Endothelial cell of umbilical vein (primary cell): Measurements from ENCODE around the gene SMIM11. TPM values are rescaled to one million over a fixed set of nuclear protein-coding genes. Genes with fewer than 3 reads are reported as not detected.

Experiments used
- BruUV-seq: library from RNA; stranded (reverse); fragments of 400-500 nt; replicated peaks from 2 replicates; lab custom pipeline; 2021; lab: Mats Ljungman, UMichigan
- CTCF ChIA-PET: fragments of 300-600, 350-600 bp; sonication (Branson Sonifier 250); formaldehyde crosslinking; loops from one replicate; lab custom pipeline; 2021; ENCODE audit warnings: antibody characterized with exemption, inconsistent platforms; lab: Charles Lee
- POLR2A ChIA-PET: fragments of 300-600, 350-600 bp; sonication (Branson Sonifier 250); formaldehyde crosslinking; loops from one replicate; lab custom pipeline; 2021; ENCODE audit warnings: antibody characterized with exemption, inconsistent platforms; lab: Charles Lee
- DNase-seq: peaks from one replicate; pipeline ENCODE4 v3.0.0-alpha.2; 2011; ENCODE audit warnings: low read depth, low spot score
- FAIRE-seq: peaks from 2 replicates; lab custom pipeline; 2011; peaks lifted over from hg19 to GRCh38; lab: Jason Lieb, UNC
- H2AFZ ChIP-seq: 2 replicates; pipeline ENCODE4 v1.6.0; 2012; ENCODE audit warnings: low read depth, low read length, control low read depth, inconsistent platforms
- H3K27ac ChIP-seq: 2 replicates; pipeline ENCODE4 v1.5.1; 2011; ENCODE audit warnings: low read depth, mild to moderate bottlenecking, control low read depth, low read length, moderate library complexity; ENCODE audit not compliant: insufficient read depth
- H3K27me3 ChIP-seq, 2 experiments: 2 replicates each; pipeline versions ENCODE4 v1.6.0 to v1.6.1; 2011; ENCODE audit warnings: low read length in 2 of 2, mixed read lengths in 1 of 2; ENCODE audit not compliant: control insufficient read depth in 2 of 2, insufficient read depth in 2 of 2
- H3K36me3 ChIP-seq, 2 experiments: 2 replicates in 1 of 2; 3 replicates in 1 of 2; pipeline ENCODE4 v1.5.1; 2011; ENCODE audit warnings: low read length in 2 of 2, mild to moderate bottlenecking in 1 of 2, moderate library complexity in 1 of 2; ENCODE audit not compliant: control insufficient read depth in 2 of 2, insufficient read depth in 2 of 2; ENCODE audit errors: extremely low read depth in 1 of 2
- H3K4me1 ChIP-seq: 3 replicates; pipeline ENCODE4 v1.5.1; 2011; ENCODE audit warnings: mild to moderate bottlenecking, low read length; ENCODE audit not compliant: control insufficient read depth, insufficient read depth; ENCODE audit errors: extremely low read depth
- H3K4me2 ChIP-seq: 2 replicates; pipeline ENCODE4 v1.6.1; 2011; ENCODE audit warnings: low read length, control low read depth, mixed read lengths; ENCODE audit not compliant: insufficient read depth
- H3K4me3 ChIP-seq, 3 experiments: fragments of 200-600 bp in 1 of 3; sonication (generic), shearing (Covaris generic) in 1 of 3; replicated peaks in 1 of 3; 2 replicates each; pipeline ENCODE4 v1.5.1; 2011 to 2016; ENCODE audit warnings: control low read depth in 3 of 3, low read length in 3 of 3, mild to moderate bottlenecking in 2 of 3, inconsistent platforms in 1 of 3, low read depth in 1 of 3, moderate library complexity in 1 of 3; ENCODE audit not compliant: insufficient read depth in 1 of 3
- H3K79me2 ChIP-seq: 2 replicates; pipeline ENCODE4 v1.6.0; 2012; ENCODE audit warnings: low read length, inconsistent platforms; ENCODE audit not compliant: control insufficient read depth, insufficient read depth
- H3K9ac ChIP-seq: replicated peaks from 2 replicates; pipeline ENCODE3; 2011; ENCODE audit warnings: low read length, control low read depth; ENCODE audit not compliant: insufficient read depth; ENCODE audit errors: extremely low read depth
- H3K9me1 ChIP-seq: replicated peaks from 3 replicates; pipeline ENCODE4 v1.6.0; 2011; ENCODE audit warnings: mild to moderate bottlenecking, low read length; ENCODE audit not compliant: control insufficient read depth, insufficient read depth; ENCODE audit errors: extremely low read depth
- H3K9me3 ChIP-seq: replicated peaks from 2 replicates; pipeline ENCODE4 v1.5.1; 2012; ENCODE audit warnings: low read length, inconsistent platforms; ENCODE audit not compliant: control insufficient read depth, insufficient read depth
- H4K20me1 ChIP-seq: replicated peaks from 2 replicates; pipeline ENCODE3; 2011; ENCODE audit warnings: mild to moderate bottlenecking, low read length; ENCODE audit not compliant: control insufficient read depth, insufficient read depth; ENCODE audit errors: extremely low read depth
- EZH2 ChIP-seq: IDR thresholded peaks from 2 replicates; pipeline ENCODE4 v1.6.1; 2012; ENCODE audit warnings: borderline replicate concordance, low read depth, mild to moderate bottlenecking, moderate library complexity, low read length, inconsistent platforms; ENCODE audit not compliant: severe bottlenecking
- FOS ChIP-seq: IDR thresholded peaks from 2 replicates; pipeline ENCODE4 v1.6.1; 2011; ENCODE audit warnings: mild to moderate bottlenecking, low read length, moderate library complexity, borderline replicate concordance; ENCODE audit not compliant: insufficient read depth
- GATA2 ChIP-seq: IDR thresholded peaks from 2 replicates; pipeline ENCODE4 v1.7.0; 2011; ENCODE audit warnings: low read depth, mild to moderate bottlenecking, moderate library complexity, mixed read lengths, low read length; ENCODE audit not compliant: insufficient read length, insufficient read depth
- JUN ChIP-seq: IDR thresholded peaks from 2 replicates; pipeline ENCODE4 v1.6.1; 2011; ENCODE audit warnings: borderline replicate concordance, low read depth; ENCODE audit not compliant: insufficient read length, insufficient read depth
- MAX ChIP-seq: IDR thresholded peaks from 2 replicates; pipeline ENCODE4 v1.6.1; 2011; ENCODE audit not compliant: insufficient read depth, insufficient read length
- MYC ChIP-seq: IDR thresholded peaks from one replicate; pipeline ENCODE4 v1.6.1; 2011; ENCODE audit warnings: mild to moderate bottlenecking, low read depth, low read length
- POLR2A ChIP-seq: IDR thresholded peaks from 2 replicates; pipeline ENCODE4 v1.6.1; 2012; ENCODE audit warnings: low read depth, mild to moderate bottlenecking, control low read depth, low read length
- POLR2AphosphoS5 ChIP-seq: IDR thresholded peaks from 2 replicates; pipeline ENCODE4 v1.6.1; 2012; ENCODE audit warnings: low read depth, mild to moderate bottlenecking, control low read depth, low read length, moderate library complexity; ENCODE audit not compliant: insufficient read depth
- dilution Hi-C: fragments of 300-500 bp; cut with MboI; formaldehyde crosslinking; loops from one replicate; pipeline ENCODE4 v1.15.0; 2019; ENCODE audit warnings: low sequenced_read_pairs; ENCODE audit not compliant: extremely low pct_ligation_motif_present
- intact Hi-C: fragments of 100-400 bp; cut with micrococcal nuclease; formaldehyde crosslinking; loops from one replicate; pipeline ENCODE4 v1.10.0; 2022
- polyA plus RNA-seq, 4 experiments: library from polyadenylated mRNA; depleted of rRNA in 3 of 4; stranded (reverse) in 3 of 4; unstranded in 1 of 4; fragments of >200 nt; gene quantifications; 2 replicates each; pipeline versions ENCODE4 v1.2.1 to v1.2.3, GENCODE V29; 2011 to 2012; ENCODE audit warnings: missing spikeins in 1 of 4
- total RNA-seq: library from RNA; stranded (reverse); gene quantifications from 2 replicates; pipeline ENCODE4 v1.2.3, GENCODE V29; 2021
- TF ChIP-seq, protein P1 (sequence below), 2 donors: IDR thresholded peaks; 1 replicate in 1 of 2; 2 replicates in 1 of 2; pipeline ENCODE4 v1.5.1; 2011; ENCODE audit warnings: low read length in 2 of 2, mild to moderate bottlenecking in 2 of 2, moderate library complexity in 2 of 2, control low read depth in 1 of 2, inconsistent platforms in 1 of 2, low read depth in 1 of 2; ENCODE audit not compliant: insufficient read depth in 1 of 2; ENCODE audit errors: extremely low read depth in 1 of 2

SMIM11 gene
- total and polyA plus RNA-seq, 2 donors (not counting 3 experiments of a cell fraction or from before 2014, with no cell fraction given), result 1.4 to 1.5 TPM

DNA sequence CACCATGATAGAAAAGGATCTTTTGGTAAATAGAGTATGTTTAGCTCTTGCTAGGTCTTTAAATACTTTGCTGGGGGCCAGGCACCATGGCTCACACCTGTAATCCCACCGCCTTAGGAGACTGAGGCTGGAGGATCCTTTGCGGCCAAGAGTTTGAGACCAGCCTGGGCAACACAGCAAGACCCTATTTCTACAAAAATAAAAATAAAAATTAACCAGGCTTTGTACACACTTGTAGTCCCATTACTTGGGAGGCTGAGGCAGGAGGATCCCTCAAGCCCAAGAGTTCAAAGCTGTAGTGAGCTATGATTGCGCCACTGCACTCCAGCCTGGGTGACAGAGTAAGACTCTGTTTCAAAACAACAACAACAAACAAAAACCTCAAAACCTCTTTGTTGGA, 12.6 kb upstream of the SMIM11 start:
- peaks cover 9 to 17% of the 10 kb centered on the region in 2 experiments for H3K27me3 ChIP-seq
- intact Hi-C loops, result loop anchor here (1.0 kb wide), 1 partner anchor 268 kb away; no protein-coding TSS in a partner anchor
- DNase-seq, result no peak
- BruUV-seq, result no TSS peak
- no peak overlapping the region for H2AFZ ChIP-seq
- no peak overlapping the region for H3K9ac ChIP-seq
- FAIRE-seq, result no peak
- H3K36me3 ChIP-seq, result no peaks in the 10 kb centered on the region
- H3K4me1 ChIP-seq, result no peaks in the 10 kb centered on the region
- H3K79me2 ChIP-seq, result no peaks in the 10 kb centered on the region
- H3K4me2 ChIP-seq, result no peak overlapping the region
- dilution Hi-C loops, result no loop called here
- ChIA-PET POLR2A (no interaction called here), CTCF (interaction anchor here (0.6 to 22.9 kb wide), 18 partner anchors 8 to 1665 kb away, joined by 3 to 867 read pairs (median 4); no protein-coding TSS in a partner anchor)
- H3K9me3 ChIP-seq, result no peaks in the 10 kb centered on the region
- no peaks in the 10 kb centered on the region for H4K20me1 ChIP-seq
- H3K4me3 ChIP-seq, result no peak overlapping the region
- H3K27ac ChIP-seq, result no peak overlapping the region
- no peaks in the 10 kb centered on the region for H3K9me1 ChIP-seq
- TF ChIP-seq JUN (no peak), POLR2A (no peak), MAX (no peak), FOS (no peak), GATA2 (no peak), EZH2 (no peak), POLR2AphosphoS5 (no peak), MYC (no peak)
- TF ChIP-seq, protein P1, sequence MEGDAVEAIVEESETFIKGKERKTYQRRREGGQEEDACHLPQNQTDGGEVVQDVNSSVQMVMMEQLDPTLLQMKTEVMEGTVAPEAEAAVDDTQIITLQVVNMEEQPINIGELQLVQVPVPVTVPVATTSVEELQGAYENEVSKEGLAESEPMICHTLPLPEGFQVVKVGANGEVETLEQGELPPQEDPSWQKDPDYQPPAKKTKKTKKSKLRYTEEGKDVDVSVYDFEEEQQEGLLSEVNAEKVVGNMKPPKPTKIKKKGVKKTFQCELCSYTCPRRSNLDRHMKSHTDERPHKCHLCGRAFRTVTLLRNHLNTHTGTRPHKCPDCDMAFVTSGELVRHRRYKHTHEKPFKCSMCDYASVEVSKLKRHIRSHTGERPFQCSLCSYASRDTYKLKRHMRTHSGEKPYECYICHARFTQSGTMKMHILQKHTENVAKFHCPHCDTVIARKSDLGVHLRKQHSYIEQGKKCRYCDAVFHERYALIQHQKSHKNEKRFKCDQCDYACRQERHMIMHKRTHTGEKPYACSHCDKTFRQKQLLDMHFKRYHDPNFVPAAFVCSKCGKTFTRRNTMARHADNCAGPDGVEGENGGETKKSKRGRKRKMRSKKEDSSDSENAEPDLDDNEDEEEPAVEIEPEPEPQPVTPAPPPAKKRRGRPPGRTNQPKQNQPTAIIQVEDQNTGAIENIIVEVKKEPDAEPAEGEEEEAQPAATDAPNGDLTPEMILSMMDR (IDR thresholded peaks at IDR 0.05; ENCODE audit: extremely low read depth in 1 of 2, insufficient read depth in 1 of 2, low read depth in 1 of 2, low read length in 2 of 2), result no peak
